ENCODE results near the gene HIVEP3.

Gene HIVEP3

DNA sequence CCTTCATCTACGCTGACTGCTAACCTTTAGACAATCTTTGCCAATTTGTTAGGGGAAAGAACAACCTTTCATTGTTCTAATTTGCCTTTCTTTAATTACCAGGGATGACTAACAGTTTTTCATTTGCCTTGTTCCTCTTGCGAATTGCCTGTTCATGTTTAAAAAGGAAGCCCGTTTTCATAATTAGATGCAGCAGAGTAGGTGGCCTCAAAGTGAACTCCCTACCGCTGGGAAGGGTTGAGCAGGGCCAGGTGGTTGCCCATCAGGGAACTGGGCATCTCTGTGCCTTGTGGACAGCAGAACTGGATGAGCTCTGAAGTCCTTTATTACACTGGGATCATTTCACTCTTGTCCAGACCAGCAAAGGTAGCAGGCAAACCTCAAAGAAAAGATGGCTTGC is 59.0 kb downstream of the HIVEP3 start:
- Histone ChIP-seq H3K4me3 (ENCODE audit: low read depth, low read length) (no peak overlapping the region), H3K4me1 (ENCODE audit: control insufficient read depth, insufficient read depth, low read length) (peaks cover 18% of the 10 kb centered on the region), H3K27ac (ENCODE audit: low read depth, low read length) (no peak overlapping the region), H3K9ac (ENCODE audit: low read depth, low read length) (no peak overlapping the region), H3K36me3 (ENCODE audit: control insufficient read depth, insufficient read depth, low read length) (no peaks in the 10 kb centered on the region), H3K9me3 (ENCODE audit: control insufficient read depth, insufficient read depth, low read length) (no peaks in the 10 kb centered on the region), H3K27me3 (ENCODE audit: control insufficient read depth, insufficient read depth, low read length) (no peaks in the 10 kb centered on the region)

DNA sequence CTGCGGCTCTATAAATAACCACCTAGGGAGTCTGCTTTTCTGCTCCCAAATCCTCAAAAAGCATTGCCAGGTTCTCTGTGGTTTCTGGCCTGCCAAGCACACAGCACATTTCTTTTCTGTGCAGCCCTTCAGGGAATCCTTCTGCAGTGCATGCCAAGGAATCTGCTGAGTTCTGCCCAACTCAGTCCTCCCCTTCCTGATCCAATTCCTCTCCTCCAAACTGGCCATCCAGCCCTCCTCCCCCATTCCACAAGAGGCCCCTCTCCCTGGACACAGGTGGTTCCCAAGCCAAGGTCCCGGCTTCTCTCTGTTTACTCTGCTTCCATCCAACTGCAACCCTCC is 61.8 kb downstream of the HIVEP3 start:
- Histone ChIP-seq H3K4me3 (ENCODE audit: low read depth, low read length) (no peak overlapping the region), H3K9ac (ENCODE audit: low read depth, low read length) (no peak overlapping the region), H3K27me3 (ENCODE audit: control insufficient read depth, insufficient read depth, low read length) (no peaks in the 10 kb centered on the region), H3K27ac (ENCODE audit: low read depth, low read length) (no peak overlapping the region), H3K4me1 (ENCODE audit: control insufficient read depth, insufficient read depth, low read length) (peaks cover 6% of the 10 kb centered on the region), H3K9me3 (ENCODE audit: control insufficient read depth, insufficient read depth, low read length) (no peaks in the 10 kb centered on the region), H3K36me3 (ENCODE audit: control insufficient read depth, insufficient read depth, low read length) (no peaks in the 10 kb centered on the region)

DNA sequence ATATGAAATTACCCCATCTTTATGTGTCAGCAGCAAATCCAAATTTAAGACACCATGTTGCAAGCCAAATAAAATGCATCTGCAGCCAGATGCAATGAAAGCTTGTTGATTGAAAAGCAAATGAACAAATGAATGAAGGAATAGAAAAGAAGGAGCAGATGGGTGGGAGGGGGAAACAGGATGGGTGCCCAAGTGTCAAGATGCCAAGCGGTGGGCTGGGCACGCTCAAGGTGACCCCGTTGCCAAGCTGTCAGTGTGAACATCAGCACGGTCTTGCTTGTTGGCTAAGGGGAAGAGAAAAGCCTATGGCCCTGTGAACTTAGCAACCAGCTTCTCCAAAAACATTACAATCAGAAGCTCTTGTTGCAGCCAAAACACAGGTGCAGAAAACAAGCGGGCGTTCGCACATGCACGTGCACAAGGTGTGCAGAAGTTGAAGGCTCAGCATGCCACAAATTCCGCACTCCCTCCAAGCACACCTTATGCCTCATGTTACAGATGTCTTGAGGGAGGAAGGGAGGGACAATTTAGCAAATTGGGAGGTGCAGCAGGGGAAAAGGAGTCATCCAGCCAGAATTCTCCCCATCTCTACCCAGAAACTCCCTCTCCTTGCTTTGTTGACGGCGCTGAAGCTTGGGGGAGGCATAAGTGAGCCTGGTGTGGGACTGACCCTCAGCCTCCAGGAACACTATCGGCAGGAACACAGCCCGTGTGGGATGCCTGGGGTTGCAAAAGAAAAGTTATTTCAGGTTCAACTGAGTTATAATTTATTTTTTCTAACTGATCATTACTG is 62.4 kb downstream of the HIVEP3 start:
- no peak overlapping the region for H3K27ac ChIP-seq (ENCODE audit: low read depth, low read length)
- no peaks in the 10 kb centered on the region for H3K36me3 ChIP-seq (ENCODE audit: control insufficient read depth, insufficient read depth, low read length)
- H3K4me1 ChIP-seq (ENCODE audit: control insufficient read depth, insufficient read depth, low read length), result no peaks in the 10 kb centered on the region
- H3K9ac ChIP-seq (ENCODE audit: low read depth, low read length), result no peak overlapping the region
- no peaks in the 10 kb centered on the region for H3K9me3 ChIP-seq (ENCODE audit: control insufficient read depth, insufficient read depth, low read length)
- H3K4me3 ChIP-seq (ENCODE audit: low read depth, low read length), result no peak overlapping the region
- no peaks in the 10 kb centered on the region for H3K27me3 ChIP-seq (ENCODE audit: control insufficient read depth, insufficient read depth, low read length)

DNA sequence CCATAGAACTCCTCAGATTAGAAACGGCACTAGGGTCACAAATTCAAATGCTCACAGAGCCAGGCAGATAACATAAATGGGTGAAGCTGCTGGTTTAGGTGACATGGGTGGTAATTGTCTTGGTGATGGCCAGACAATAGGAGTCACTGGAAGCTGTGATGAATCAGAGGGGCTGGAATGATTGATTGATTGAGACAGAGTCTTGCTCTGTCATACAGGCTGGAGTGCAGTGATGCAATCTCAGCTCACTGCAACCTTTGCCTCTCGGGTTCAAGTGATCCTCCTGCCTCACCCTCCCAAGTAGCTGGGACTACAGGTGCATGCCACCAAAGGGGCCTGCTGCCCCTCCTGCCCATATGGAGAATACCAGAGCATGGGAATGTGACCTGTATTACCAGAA is 63.0 kb downstream of the HIVEP3 start:
- H3K4me3 ChIP-seq (ENCODE audit: low read depth, low read length), result no peak overlapping the region
- H3K9ac ChIP-seq (ENCODE audit: low read depth, low read length), result no peak overlapping the region
- no peak overlapping the region for H3K27ac ChIP-seq (ENCODE audit: low read depth, low read length)
- no peaks in the 10 kb centered on the region for H3K36me3 ChIP-seq (ENCODE audit: control insufficient read depth, insufficient read depth, low read length)
- H3K9me3 ChIP-seq (ENCODE audit: control insufficient read depth, insufficient read depth, low read length), result no peaks in the 10 kb centered on the region
- H3K4me1 ChIP-seq (ENCODE audit: control insufficient read depth, insufficient read depth, low read length), result no peaks in the 10 kb centered on the region
- H3K27me3 ChIP-seq (ENCODE audit: control insufficient read depth, insufficient read depth, low read length), result no peaks in the 10 kb centered on the region

DNA sequence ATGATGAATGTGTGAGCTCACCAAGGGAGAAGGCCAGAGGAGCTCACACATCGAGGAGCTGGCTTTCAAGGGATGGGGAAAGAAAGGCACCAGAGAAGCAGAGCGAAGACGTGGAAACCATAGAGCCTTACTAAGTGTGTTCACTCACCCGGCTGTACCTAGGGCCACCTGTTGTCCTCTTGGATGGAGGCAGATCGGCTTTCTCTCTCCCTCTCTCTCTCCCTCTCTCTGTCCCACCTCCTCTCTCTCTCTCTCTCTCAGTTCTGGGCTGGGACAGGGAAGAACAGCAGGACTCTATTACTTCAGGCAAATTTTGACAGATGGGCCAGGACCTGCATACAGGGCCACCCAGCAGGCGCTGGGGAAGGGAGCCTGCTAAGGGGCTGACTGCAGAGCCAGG is 64.8 kb downstream of the HIVEP3 start:
- Histone ChIP-seq H3K27ac (ENCODE audit: low read depth, low read length) (no peak overlapping the region), H3K4me1 (ENCODE audit: control insufficient read depth, insufficient read depth, low read length) (no peaks in the 10 kb centered on the region), H3K4me3 (ENCODE audit: low read depth, low read length) (no peak overlapping the region), H3K36me3 (ENCODE audit: control insufficient read depth, insufficient read depth, low read length) (no peaks in the 10 kb centered on the region), H3K27me3 (ENCODE audit: control insufficient read depth, insufficient read depth, low read length) (no peaks in the 10 kb centered on the region), H3K9me3 (ENCODE audit: control insufficient read depth, insufficient read depth, low read length) (no peaks in the 10 kb centered on the region), H3K9ac (ENCODE audit: low read depth, low read length) (no peak overlapping the region)

DNA sequence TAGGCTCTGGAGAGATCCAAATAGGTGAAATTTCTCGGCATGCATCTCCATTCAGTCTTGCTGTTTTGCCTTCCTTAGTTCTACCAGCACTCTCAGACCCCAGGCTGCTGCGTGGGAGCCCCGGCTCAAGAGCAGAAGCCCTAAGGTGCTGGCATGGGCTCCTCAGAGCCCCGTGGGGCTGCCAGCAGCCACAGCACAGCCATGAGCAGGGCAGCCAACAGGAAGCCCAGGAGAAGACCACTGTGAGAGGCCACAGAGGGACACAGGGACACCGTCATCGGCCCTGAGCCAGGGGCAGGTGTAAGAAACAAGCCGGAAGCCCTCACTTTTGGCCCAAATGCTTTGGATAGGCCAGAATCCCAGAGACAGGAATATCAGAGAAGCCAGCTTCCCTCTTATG is 66.6 kb downstream of the HIVEP3 start:
- Histone ChIP-seq H3K9me3 (ENCODE audit: control insufficient read depth, insufficient read depth, low read length) (no peaks in the 10 kb centered on the region), H3K4me3 (ENCODE audit: low read depth, low read length) (no peak overlapping the region), H3K27ac (ENCODE audit: low read depth, low read length) (no peak overlapping the region), H3K36me3 (ENCODE audit: control insufficient read depth, insufficient read depth, low read length) (no peaks in the 10 kb centered on the region), H3K27me3 (ENCODE audit: control insufficient read depth, insufficient read depth, low read length) (no peaks in the 10 kb centered on the region), H3K4me1 (ENCODE audit: control insufficient read depth, insufficient read depth, low read length) (no peaks in the 10 kb centered on the region), H3K9ac (ENCODE audit: low read depth, low read length) (no peak overlapping the region)

DNA sequence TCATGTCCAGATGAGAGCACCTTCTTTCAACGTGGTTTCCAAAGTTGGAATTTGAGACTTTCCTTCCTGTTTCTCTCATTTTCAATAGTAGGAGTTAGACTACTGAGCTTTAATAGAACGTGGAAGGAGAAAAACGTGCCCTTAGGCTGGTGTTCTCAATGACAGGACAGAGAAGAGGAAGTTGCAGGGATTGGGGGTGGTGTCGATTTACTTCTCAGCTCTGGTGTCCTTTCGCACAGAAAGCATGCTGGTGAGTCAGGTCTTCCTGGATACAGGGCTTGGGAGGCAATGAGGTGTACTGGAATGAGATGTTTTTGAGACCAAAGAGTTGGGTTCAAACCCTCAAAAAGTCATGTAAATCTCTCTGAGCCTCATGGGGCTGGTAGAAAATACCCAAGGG is 67.1 kb downstream of the HIVEP3 start:
- Histone ChIP-seq H3K4me1 (ENCODE audit: control insufficient read depth, insufficient read depth, low read length) (no peaks in the 10 kb centered on the region), H3K9me3 (ENCODE audit: control insufficient read depth, insufficient read depth, low read length) (no peaks in the 10 kb centered on the region), H3K9ac (ENCODE audit: low read depth, low read length) (no peak overlapping the region), H3K27me3 (ENCODE audit: control insufficient read depth, insufficient read depth, low read length) (no peaks in the 10 kb centered on the region), H3K4me3 (ENCODE audit: low read depth, low read length) (no peak overlapping the region), H3K27ac (ENCODE audit: low read depth, low read length) (no peak overlapping the region), H3K36me3 (ENCODE audit: control insufficient read depth, insufficient read depth, low read length) (no peaks in the 10 kb centered on the region)

DNA sequence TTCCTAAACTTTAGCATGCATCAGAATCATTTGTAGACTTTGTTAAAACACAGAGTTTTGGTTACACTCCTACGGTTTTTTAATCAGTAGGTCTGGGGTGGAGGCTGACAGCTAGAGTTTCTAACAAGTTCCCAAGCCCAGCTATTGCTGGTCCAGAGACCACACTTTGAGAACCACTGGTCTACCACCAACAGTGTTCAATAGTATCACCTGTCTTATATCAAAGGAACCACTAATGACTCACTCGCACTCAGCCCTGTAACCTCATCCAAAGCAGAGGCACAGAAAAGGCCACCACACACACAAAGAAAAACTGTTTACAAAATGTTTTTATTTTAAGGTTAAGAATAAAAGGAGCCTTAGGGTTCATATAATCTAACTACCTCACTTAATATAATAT is 68.7 kb downstream of the HIVEP3 start:
- Histone ChIP-seq H3K27ac (ENCODE audit: low read depth, low read length) (no peak overlapping the region), H3K4me1 (ENCODE audit: control insufficient read depth, insufficient read depth, low read length) (no peaks in the 10 kb centered on the region), H3K4me3 (ENCODE audit: low read depth, low read length) (no peak overlapping the region), H3K36me3 (ENCODE audit: control insufficient read depth, insufficient read depth, low read length) (no peaks in the 10 kb centered on the region), H3K27me3 (ENCODE audit: control insufficient read depth, insufficient read depth, low read length) (no peaks in the 10 kb centered on the region), H3K9me3 (ENCODE audit: control insufficient read depth, insufficient read depth, low read length) (no peaks in the 10 kb centered on the region), H3K9ac (ENCODE audit: low read depth, low read length) (no peak overlapping the region)

DNA sequence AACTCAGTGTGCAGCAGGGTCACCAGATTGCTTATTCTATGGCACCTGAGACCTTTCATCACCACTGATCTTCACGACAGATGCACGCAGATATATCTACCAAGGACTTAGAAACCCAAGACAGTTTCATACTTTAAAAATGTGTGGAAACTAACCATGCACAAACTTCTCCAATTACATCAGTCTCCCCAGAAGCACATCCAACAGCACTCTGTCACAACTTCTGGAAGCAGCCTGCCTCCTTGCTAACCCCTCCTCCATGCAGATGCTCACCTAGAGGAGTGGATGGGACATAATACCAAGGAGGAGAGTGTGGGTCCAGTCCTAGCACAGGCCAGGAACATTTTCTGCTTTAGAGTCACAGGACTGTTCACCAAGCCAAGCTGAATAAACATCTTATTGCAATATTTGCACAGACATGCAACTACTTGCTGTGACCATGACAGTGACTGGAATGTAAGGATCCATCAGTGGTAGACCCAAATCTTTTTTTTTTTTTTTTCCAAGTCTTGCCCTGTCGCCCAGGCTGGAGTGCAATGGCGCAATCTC is 69.4 kb downstream of the HIVEP3 start:
- H3K4me1 ChIP-seq (ENCODE audit: control insufficient read depth, insufficient read depth, low read length), result no peaks in the 10 kb centered on the region
- H3K4me3 ChIP-seq (ENCODE audit: low read depth, low read length), result no peak overlapping the region
- no peaks in the 10 kb centered on the region for H3K36me3 ChIP-seq (ENCODE audit: control insufficient read depth, insufficient read depth, low read length)
- no peaks in the 10 kb centered on the region for H3K27me3 ChIP-seq (ENCODE audit: control insufficient read depth, insufficient read depth, low read length)
- H3K9ac ChIP-seq (ENCODE audit: low read depth, low read length), result no peak overlapping the region
- H3K27ac ChIP-seq (ENCODE audit: low read depth, low read length), result no peak overlapping the region
- H3K9me3 ChIP-seq (ENCODE audit: control insufficient read depth, insufficient read depth, low read length), result no peaks in the 10 kb centered on the region

DNA sequence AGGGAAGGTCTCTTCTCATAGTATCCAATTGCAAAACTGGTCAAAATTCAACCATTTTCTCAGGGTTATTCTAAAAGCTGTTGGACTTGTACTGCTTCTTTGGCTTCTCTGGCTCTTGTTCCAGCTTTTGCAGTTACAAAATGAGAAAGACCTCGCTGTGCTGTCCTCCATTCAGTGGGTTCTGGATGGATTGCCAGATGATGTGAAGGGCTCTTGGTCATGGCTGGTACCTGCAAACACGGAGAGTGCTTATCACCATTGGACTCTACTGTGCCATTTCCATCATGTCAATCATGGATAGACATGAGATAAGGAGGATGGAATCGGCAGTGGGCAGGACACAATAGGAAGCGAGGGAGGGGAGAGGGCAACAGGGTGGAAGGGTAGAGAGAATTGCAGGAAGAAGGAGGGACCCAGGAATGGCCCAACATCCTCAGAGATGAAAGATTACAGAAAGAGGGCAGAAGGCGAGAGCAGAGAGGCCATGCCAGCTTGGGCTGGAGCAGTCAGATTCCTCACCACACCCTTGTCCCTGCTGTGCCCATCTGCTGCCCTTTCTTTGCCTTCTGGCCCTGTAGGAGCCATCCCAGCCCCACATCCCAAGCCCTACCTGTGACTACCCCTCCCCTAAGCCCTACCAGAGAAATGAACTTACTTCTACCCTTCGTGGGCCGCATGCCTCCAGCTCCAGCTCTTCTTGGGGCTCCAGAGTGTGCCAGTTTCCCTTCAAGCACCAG is 70.3 kb downstream of the HIVEP3 start:
- no peak overlapping the region for H3K4me3 ChIP-seq (ENCODE audit: low read depth, low read length)
- no peaks in the 10 kb centered on the region for H3K4me1 ChIP-seq (ENCODE audit: control insufficient read depth, insufficient read depth, low read length)
- no peak overlapping the region for H3K27ac ChIP-seq (ENCODE audit: low read depth, low read length)
- H3K36me3 ChIP-seq (ENCODE audit: control insufficient read depth, insufficient read depth, low read length), result no peaks in the 10 kb centered on the region
- no peak overlapping the region for H3K9ac ChIP-seq (ENCODE audit: low read depth, low read length)
- H3K27me3 ChIP-seq (ENCODE audit: control insufficient read depth, insufficient read depth, low read length), result no peaks in the 10 kb centered on the region
- no peaks in the 10 kb centered on the region for H3K9me3 ChIP-seq (ENCODE audit: control insufficient read depth, insufficient read depth, low read length)

DNA sequence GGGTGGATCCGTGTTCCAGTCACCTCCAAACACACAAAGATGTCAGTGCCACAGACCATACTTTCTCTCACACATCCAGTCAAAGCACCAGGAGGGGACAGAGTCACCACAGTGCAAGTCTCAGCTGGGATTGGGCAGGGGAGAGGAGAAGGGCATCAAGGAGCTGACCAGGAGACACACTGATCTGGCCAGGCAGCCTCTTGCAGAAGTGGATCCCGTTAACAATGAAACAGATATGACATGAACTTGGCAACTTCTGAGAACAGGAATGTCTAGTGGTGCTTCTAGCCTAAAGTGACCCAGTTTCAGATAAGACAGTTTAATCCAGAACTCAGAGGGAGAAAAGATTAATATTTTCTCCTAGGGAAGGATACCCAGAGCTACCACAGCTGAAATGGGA is 71.0 kb downstream of the HIVEP3 start:
- H3K4me1 ChIP-seq (ENCODE audit: control insufficient read depth, insufficient read depth, low read length), result no peaks in the 10 kb centered on the region
- H3K9me3 ChIP-seq (ENCODE audit: control insufficient read depth, insufficient read depth, low read length), result no peaks in the 10 kb centered on the region
- no peak overlapping the region for H3K9ac ChIP-seq (ENCODE audit: low read depth, low read length)
- H3K36me3 ChIP-seq (ENCODE audit: control insufficient read depth, insufficient read depth, low read length), result no peaks in the 10 kb centered on the region
- no peak overlapping the region for H3K4me3 ChIP-seq (ENCODE audit: low read depth, low read length)
- no peaks in the 10 kb centered on the region for H3K27me3 ChIP-seq (ENCODE audit: control insufficient read depth, insufficient read depth, low read length)
- no peak overlapping the region for H3K27ac ChIP-seq (ENCODE audit: low read depth, low read length)
